Stimulated activated CD4-positive, alpha-beta T cell treated with anti-CD3 and anti-CD28 coated beads, Interleukin-4, amount 100 ng/mL, for 4 hours (primary cell): ENCODE results near the gene ZFYVE9.
"Not testable (repeated sequence)": the region's sequence is repeated elsewhere in the genome, so short reads cannot be mapped to it uniquely, and the experiment has no call there.

ENCODE experiments used
- DNase-seq, 2 experiments: peaks; one replicate each; pipeline ENCODE4 v3.0.0-alpha.2; 2020

The ZFYVE9 gene

GRCh38 chr1:52192436-52192835 lies 50.5 kb downstream of the ZFYVE9 start:
- DNase-seq, result no peak

- no peak for DNase-seq
Observed at GRCh38 chr1:52193985-52194384, 52.1 kb downstream of the ZFYVE9 start.

GRCh38 chr1:52195161-52195560 lies 53.3 kb downstream of the ZFYVE9 start:
- no peak for DNase-seq

- no peak for DNase-seq
Observed at GRCh38 chr1:52203935-52204625, 62.2 kb downstream of the ZFYVE9 start.

GRCh38 chr1:52204696-52205095 lies 62.8 kb downstream of the ZFYVE9 start:
- no peak for DNase-seq

GRCh38 chr1:52206686-52207085 lies 64.8 kb downstream of the ZFYVE9 start:
- not testable (repeated sequence) for DNase-seq

GRCh38 chr1:52209429-52209828 lies 67.5 kb downstream of the ZFYVE9 start:
- no peak for DNase-seq

- DNase-seq, result no peak
Observed at GRCh38 chr1:52210044-52210443, 68.2 kb downstream of the ZFYVE9 start.

GRCh38 chr1:52216907-52217458 lies 75.1 kb downstream of the ZFYVE9 start:
- no peak for DNase-seq

GRCh38 chr1:52225174-52225573 lies 83.3 kb downstream of the ZFYVE9 start:
- no peak for DNase-seq

- no peak for DNase-seq
Observed at GRCh38 chr1:52229494-52229893, 87.6 kb downstream of the ZFYVE9 start.

GRCh38 chr1:52233463-52233862 lies 91.6 kb downstream of the ZFYVE9 start:
- no peak for DNase-seq

- no peak for DNase-seq
Observed at GRCh38 chr1:52234014-52234413, 92.1 kb downstream of the ZFYVE9 start.

- no peak for DNase-seq
Observed at GRCh38 chr1:52234708-52235107, 92.8 kb downstream of the ZFYVE9 start.

- no peak for DNase-seq
Observed at GRCh38 chr1:52235646-52236045, 93.8 kb downstream of the ZFYVE9 start.

GRCh38 chr1:52237430-52237829 lies 95.5 kb downstream of the ZFYVE9 start:
- no peak for DNase-seq

GRCh38 chr1:52238474-52238873 lies 96.6 kb downstream of the ZFYVE9 start:
- no peak for DNase-seq

- DNase-seq, result no peak
Observed at GRCh38 chr1:52238887-52239707, 97.2 kb downstream of the ZFYVE9 start.

GRCh38 chr1:52239708-52240001 lies 97.8 kb downstream of the ZFYVE9 start:
- no peak for DNase-seq

- DNase-seq, result no peak
Observed at GRCh38 chr1:52240592-52241210, 98.8 kb downstream of the ZFYVE9 start.

GRCh38 chr1:52243221-52243987 lies 101.5 kb downstream of the ZFYVE9 start:
- DNase-seq, result no peak

- no peak for DNase-seq
Observed at GRCh38 chr1:52249831-52250230, 107.9 kb downstream of the ZFYVE9 start.

GRCh38 chr1:52253421-52253820 lies 111.5 kb downstream of the ZFYVE9 start:
- DNase-seq, result no peak
